ENCODE measurements around the gene HHAT. TPM values are rescaled to one million over a fixed set of nuclear protein-coding genes. Genes with fewer than 3 reads are reported as not detected.

Gene HHAT
- total RNA-seq, 1 donor from 2014 or later: 11.4 TPM

- no peak overlapping the region for H2AFZ ChIP-seq (ENCODE audit: low read depth, low read length)
- no peak overlapping the region for H3K4me3 Mint-ChIP-seq (ENCODE audit: unreplicated experiment)
- no peak overlapping the region for H3K9ac ChIP-seq (ENCODE audit: low read length)
These were observed 127.3 kb downstream of the HHAT start for GRCh38 chr1:210455840-210456603.

GRCh38 chr1:210456731-210457255, 128.1 kb downstream of the HHAT start:
- Histone ChIP-seq H3K9ac (ENCODE audit: low read length) (no peak overlapping the region), H3K4me3 (ENCODE audit: insufficient read depth, low read depth, low read length) (no peak overlapping the region), H3K27me3 (ENCODE audit: insufficient read depth, low read length) (no peaks in the 10 kb centered on the region), H3K4me1 (ENCODE audit: insufficient read depth, low read length) (no peaks in the 10 kb centered on the region), H3K27ac (ENCODE audit: low read depth, low read length) (no peak overlapping the region), H3K79me2 (ENCODE audit: insufficient read depth, low read length) (no peaks in the 10 kb centered on the region), H4K20me1 (ENCODE audit: insufficient read depth, low read length) (no peaks in the 10 kb centered on the region), H3K4me2 (ENCODE audit: low read length) (no peak overlapping the region), H2AFZ (ENCODE audit: low read depth, low read length) (no peak overlapping the region), H3K9me3 (ENCODE audit: insufficient read depth, low read depth, low read length) (no peaks in the 10 kb centered on the region), H3K36me3 (ENCODE audit: insufficient read depth, low read length) (no peaks in the 10 kb centered on the region)
- FAIRE-seq: no peak
- Mint-ChIP-seq H3K4me1 (ENCODE audit: low read depth, unreplicated experiment) (no peaks in the 10 kb centered on the region), H3K4me3 (ENCODE audit: unreplicated experiment) (no peak overlapping the region), H3K36me3 (ENCODE audit: low read depth, unreplicated experiment) (peaks cover 9% of the 10 kb centered on the region), H3K9me3 (ENCODE audit: unreplicated experiment) (no peaks in the 10 kb centered on the region), H3K27me3 (ENCODE audit: low read depth, unreplicated experiment) (peaks cover 2% of the 10 kb centered on the region), H3K27ac (ENCODE audit: unreplicated experiment) (no peak overlapping the region)
- no peak for DNase-seq (ENCODE audit: low read depth)
- TF ChIP-seq EZH2 (IDR thresholded peaks at IDR 0.05; ENCODE audit: insufficient read depth, low read length) (no peak), CTCF (IDR thresholded peaks at IDR 0.05; ENCODE audit: insufficient read depth, low read depth, low read length) (no peak)

More at GRCh38 chr1:210455840-210456603, 127.3 kb downstream of the HHAT start:
- H3K36me3 ChIP-seq (ENCODE audit: insufficient read depth, low read length): no peaks in the 10 kb centered on the region
- no peaks in the 10 kb centered on the region for H3K4me1 Mint-ChIP-seq (ENCODE audit: low read depth, unreplicated experiment)
- TF ChIP-seq CTCF (IDR thresholded peaks at IDR 0.05; ENCODE audit: insufficient read depth, low read depth, low read length) (no peak), EZH2 (IDR thresholded peaks at IDR 0.05; ENCODE audit: insufficient read depth, low read length) (no peak)
- no peaks in the 10 kb centered on the region for H3K79me2 ChIP-seq (ENCODE audit: insufficient read depth, low read length)
- H3K27ac ChIP-seq (ENCODE audit: low read depth, low read length): no peak overlapping the region
- H3K36me3 Mint-ChIP-seq (ENCODE audit: low read depth, unreplicated experiment): peaks cover 10% of the 10 kb centered on the region
- peaks cover 2% of the 10 kb centered on the region for H3K27me3 Mint-ChIP-seq (ENCODE audit: low read depth, unreplicated experiment)
- no peaks in the 10 kb centered on the region for H3K9me3 ChIP-seq (ENCODE audit: insufficient read depth, low read depth, low read length)
- no peaks in the 10 kb centered on the region for H4K20me1 ChIP-seq (ENCODE audit: insufficient read depth, low read length)
- H3K9me3 Mint-ChIP-seq (ENCODE audit: unreplicated experiment): no peaks in the 10 kb centered on the region
- no peak for FAIRE-seq
- H3K4me1 ChIP-seq (ENCODE audit: insufficient read depth, low read length): no peaks in the 10 kb centered on the region
- H3K4me3 ChIP-seq (ENCODE audit: insufficient read depth, low read depth, low read length): no peak overlapping the region
- H3K27ac Mint-ChIP-seq (ENCODE audit: unreplicated experiment): no peak overlapping the region
- H3K4me2 ChIP-seq (ENCODE audit: low read length): no peak overlapping the region
- H3K27me3 ChIP-seq (ENCODE audit: insufficient read depth, low read length): no peaks in the 10 kb centered on the region
- DNase-seq (ENCODE audit: low read depth): no peak

- Mint-ChIP-seq H3K4me3 (ENCODE audit: unreplicated experiment) (no peak overlapping the region), H3K27me3 (ENCODE audit: low read depth, unreplicated experiment) (peaks cover 2% of the 10 kb centered on the region), H3K36me3 (ENCODE audit: low read depth, unreplicated experiment) (peaks cover 9% of the 10 kb centered on the region), H3K4me1 (ENCODE audit: low read depth, unreplicated experiment) (no peaks in the 10 kb centered on the region), H3K9me3 (ENCODE audit: unreplicated experiment) (no peaks in the 10 kb centered on the region), H3K27ac (ENCODE audit: unreplicated experiment) (no peak overlapping the region)
- DNase-seq (ENCODE audit: low read depth): no peak
- H3K4me2 ChIP-seq (ENCODE audit: low read length): no peak overlapping the region
- TF ChIP-seq CTCF (IDR thresholded peaks at IDR 0.05; ENCODE audit: insufficient read depth, low read depth, low read length) (no peak), EZH2 (IDR thresholded peaks at IDR 0.05; ENCODE audit: insufficient read depth, low read length) (no peak)
- H3K27ac ChIP-seq (ENCODE audit: low read depth, low read length): no peak overlapping the region
- H3K9ac ChIP-seq (ENCODE audit: low read length): no peak overlapping the region
- H3K27me3 ChIP-seq (ENCODE audit: insufficient read depth, low read length): no peaks in the 10 kb centered on the region
- no peak for FAIRE-seq
- H3K4me3 ChIP-seq (ENCODE audit: insufficient read depth, low read depth, low read length): no peak overlapping the region
- no peaks in the 10 kb centered on the region for H3K36me3 ChIP-seq (ENCODE audit: insufficient read depth, low read length)
- no peaks in the 10 kb centered on the region for H3K4me1 ChIP-seq (ENCODE audit: insufficient read depth, low read length)
- H3K9me3 ChIP-seq (ENCODE audit: insufficient read depth, low read depth, low read length): no peaks in the 10 kb centered on the region
- H3K79me2 ChIP-seq (ENCODE audit: insufficient read depth, low read length): no peaks in the 10 kb centered on the region
- no peaks in the 10 kb centered on the region for H4K20me1 ChIP-seq (ENCODE audit: insufficient read depth, low read length)
- no peak overlapping the region for H2AFZ ChIP-seq (ENCODE audit: low read depth, low read length)
These were observed 128.9 kb downstream of the HHAT start for GRCh38 chr1:210457568-210457967.
